Measurements from ENCODE around the gene NPEPL1.

DNA sequence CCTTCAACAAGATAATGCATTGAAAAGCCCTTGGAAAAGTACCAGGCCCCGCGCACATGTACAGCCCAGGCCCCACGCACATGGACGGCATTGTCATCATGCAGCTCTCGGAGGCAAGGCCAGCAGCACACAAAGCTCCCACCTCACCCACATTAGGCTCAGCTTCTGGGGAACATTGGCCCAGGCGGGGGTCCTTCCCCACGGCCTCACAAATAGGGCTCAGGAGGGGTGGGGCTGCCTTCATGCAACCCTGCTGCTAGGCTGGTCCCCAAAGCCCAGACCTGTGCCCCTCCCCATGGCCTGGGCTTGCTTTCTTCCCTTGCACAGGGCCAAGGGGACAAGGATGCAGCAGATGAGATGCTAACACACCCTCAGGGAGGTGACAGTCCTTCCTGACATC is 26.7 kb downstream of the NPEPL1 start:
- TF ChIP-seq EZH2 (IDR thresholded peaks at IDR 0.05; ENCODE audit: borderline replicate concordance, low read length), result no peak
- TF ChIP-seq, protein P1, sequence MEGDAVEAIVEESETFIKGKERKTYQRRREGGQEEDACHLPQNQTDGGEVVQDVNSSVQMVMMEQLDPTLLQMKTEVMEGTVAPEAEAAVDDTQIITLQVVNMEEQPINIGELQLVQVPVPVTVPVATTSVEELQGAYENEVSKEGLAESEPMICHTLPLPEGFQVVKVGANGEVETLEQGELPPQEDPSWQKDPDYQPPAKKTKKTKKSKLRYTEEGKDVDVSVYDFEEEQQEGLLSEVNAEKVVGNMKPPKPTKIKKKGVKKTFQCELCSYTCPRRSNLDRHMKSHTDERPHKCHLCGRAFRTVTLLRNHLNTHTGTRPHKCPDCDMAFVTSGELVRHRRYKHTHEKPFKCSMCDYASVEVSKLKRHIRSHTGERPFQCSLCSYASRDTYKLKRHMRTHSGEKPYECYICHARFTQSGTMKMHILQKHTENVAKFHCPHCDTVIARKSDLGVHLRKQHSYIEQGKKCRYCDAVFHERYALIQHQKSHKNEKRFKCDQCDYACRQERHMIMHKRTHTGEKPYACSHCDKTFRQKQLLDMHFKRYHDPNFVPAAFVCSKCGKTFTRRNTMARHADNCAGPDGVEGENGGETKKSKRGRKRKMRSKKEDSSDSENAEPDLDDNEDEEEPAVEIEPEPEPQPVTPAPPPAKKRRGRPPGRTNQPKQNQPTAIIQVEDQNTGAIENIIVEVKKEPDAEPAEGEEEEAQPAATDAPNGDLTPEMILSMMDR (IDR thresholded peaks at IDR 0.05; ENCODE audit: low read length), result no peak

All from OCI-LY1 (cell line).